Measurements from ENCODE around the gene ADIPOR2.

ADIPOR2 gene, protein sequence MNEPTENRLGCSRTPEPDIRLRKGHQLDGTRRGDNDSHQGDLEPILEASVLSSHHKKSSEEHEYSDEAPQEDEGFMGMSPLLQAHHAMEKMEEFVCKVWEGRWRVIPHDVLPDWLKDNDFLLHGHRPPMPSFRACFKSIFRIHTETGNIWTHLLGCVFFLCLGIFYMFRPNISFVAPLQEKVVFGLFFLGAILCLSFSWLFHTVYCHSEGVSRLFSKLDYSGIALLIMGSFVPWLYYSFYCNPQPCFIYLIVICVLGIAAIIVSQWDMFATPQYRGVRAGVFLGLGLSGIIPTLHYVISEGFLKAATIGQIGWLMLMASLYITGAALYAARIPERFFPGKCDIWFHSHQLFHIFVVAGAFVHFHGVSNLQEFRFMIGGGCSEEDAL

DNA sequence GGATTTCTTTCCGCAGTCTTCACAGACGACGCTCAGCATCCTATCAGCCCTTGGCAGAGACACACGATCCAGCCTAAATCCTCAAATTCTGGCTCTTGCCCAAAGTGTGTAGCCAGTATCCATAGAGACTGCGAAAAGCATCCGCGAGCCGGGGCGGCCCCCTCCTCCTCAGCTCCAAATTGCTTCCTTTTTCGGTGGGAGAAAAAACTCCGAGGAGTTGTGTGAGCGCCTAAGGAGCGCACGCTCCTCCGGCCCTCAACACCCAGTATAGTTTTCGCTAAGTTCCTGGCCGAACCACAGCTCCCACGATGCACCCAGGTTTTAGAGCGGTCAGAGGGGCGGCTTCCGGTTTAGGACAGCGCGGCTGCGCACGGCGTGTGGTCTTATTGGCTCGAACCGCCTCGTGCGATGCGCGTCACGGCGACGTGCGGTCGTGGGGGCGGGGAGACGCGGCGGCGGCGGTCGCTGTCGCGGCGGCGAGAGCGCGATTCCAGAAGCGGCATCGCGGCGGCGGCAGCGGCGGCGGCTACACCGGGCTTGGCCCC lies at the start of gene ADIPOR2:
Gene ADIPOR2 (plus strand): TSS at position 493 of the 545 bp plus-strand sequence. CDS start 63,274 bp downstream, outside the sequence.
- DNase-seq, result peak; percentile 98

DNA sequence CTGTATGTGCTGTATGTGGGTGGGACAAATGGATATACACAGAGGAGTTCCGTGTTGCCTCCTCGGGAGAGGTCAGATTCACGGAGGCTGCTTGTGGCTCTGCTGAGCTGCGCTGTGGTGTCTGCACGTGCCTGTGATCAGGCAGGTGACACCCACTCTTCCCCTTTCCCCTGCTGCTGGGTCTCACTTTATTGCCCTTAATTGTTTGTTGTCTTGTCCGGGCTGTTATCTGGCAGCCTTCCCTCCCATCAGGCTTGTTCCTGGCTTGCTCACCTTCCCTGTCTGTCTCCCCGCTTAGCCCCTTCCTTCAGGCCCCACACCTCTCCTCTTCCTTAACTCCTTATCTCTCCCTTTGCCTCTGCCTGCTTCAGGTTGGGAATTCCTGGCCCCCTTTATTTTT lies 48.4 kb upstream of the ADIPOR2 start:
- peak; percentile 19 for DNase-seq

DNA sequence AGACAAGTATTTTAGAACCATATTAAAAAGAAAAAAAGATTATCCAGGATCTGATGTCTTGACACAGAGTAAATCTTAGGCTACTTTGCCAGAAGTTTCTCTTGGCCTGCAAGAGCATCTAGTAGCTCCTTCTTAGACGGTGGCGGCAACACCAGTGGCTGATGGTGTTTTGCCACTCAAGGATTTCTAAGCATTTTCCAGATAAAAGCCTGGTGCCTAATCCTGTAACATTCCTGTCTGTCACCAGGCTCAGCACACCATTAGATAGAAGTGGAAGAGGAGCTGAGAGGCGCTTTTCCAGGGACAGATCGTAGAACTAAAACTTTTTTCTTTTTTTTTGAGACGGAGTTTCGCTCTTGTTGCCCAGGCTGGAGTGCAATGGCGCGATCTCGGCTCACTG lies 47.8 kb upstream of the ADIPOR2 start:
- no peak for DNase-seq

- peak; percentile 54 for DNase-seq
Observed at GRCh38 chr12:1643905-1644533, 46.9 kb upstream of the ADIPOR2 start.

DNA sequence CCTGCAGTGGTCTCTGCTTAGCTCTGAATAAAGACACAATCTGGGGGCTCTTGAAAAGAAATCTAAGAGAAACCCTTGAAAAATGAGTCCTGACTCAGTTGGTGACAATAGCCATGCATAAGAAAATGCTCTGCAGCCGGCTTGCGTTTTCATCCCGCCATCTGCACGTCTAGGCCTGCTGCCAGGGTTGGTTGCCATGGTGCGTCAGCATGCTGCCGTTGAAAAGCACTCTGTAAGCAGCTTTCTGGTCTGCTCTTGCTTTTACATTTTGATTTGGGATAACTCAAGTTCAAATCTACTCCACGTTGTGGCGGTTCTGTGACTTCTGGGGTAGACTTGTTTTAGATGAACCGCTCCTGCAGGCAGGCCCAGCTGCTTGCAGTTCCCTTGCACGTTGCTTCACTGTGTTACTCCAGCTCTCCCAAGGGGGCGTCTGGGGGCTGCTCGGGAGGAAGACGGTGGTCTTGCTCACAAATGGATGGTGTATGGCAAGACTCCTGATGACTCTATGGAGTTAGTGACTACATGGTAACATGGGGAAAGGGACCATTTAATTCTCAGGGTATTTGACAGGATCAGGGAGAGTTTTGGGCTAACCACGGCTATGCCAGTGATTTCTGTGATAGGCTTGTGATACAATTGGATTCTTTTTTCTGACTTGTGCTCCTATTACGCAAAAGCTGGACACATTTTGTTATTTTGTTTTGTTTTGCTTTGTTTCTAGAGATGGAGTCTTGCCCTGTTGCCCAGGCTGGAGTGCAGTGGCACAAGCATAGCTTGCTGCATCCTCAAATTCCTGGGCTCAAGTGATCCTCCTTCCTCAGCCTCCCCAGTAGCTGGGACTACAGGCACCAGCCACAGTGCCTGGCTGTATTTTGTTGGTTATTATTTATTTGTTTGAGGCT lies 46.1 kb upstream of the ADIPOR2 start:
- DNase-seq, result peak; percentile 92

DNA sequence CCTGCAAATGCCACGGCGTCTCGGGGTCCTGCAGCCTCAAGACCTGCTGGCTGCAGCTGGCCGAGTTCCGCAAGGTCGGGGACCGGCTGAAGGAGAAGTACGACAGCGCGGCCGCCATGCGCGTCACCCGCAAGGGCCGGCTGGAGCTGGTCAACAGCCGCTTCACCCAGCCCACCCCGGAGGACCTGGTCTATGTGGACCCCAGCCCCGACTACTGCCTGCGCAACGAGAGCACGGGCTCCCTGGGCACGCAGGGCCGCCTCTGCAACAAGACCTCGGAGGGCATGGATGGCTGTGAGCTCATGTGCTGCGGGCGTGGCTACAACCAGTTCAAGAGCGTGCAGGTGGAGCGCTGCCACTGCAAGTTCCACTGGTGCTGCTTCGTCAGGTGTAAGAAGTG lies 45.1 kb upstream of the ADIPOR2 start:
- DNase-seq, result no peak

GRCh38 chr12:1646569-1647284 lies 44.1 kb upstream of the ADIPOR2 start:
- DNase-seq, result no peak

DNA sequence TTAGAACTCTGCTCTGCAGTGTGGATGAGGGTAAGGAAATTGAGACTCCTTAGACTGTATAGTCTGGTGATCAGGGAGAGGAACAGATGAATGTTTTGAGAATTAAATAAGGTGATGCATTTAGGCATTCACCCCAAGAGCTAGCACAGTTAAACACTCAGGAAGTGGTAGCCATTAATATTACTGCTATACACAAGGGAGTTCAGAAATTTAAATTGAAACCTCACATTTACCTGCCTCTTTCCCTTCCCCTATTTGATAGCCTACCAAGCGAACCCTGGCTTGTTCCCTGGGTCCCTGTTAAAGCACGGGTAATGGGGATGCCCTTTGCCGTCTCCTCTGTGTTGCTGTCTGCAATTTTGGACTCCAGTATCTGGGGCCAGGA lies 43.6 kb upstream of the ADIPOR2 start:
- DNase-seq, result no peak

- no peak for DNase-seq
Observed at GRCh38 chr12:1650260-1650977, 40.5 kb upstream of the ADIPOR2 start.

DNA sequence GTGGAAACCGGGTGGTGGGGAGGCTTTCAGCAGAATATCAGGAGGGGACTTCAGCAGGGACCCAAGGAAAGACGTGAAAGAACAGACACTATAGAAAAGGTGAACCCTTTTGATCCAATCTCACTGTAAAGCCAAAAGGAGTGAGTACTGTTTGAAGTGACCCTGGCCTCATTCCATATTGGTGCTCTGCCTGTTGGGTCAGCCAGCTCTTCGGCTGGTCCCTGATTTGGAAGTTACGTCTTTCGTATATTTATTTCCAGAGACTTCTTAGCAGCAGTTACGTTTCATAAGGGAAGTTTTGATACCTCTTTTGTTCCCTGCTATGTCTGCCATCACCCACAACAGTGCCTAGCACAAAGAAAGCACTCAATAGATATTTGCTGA lies 39.9 kb upstream of the ADIPOR2 start:
- DNase-seq, result no peak

DNA sequence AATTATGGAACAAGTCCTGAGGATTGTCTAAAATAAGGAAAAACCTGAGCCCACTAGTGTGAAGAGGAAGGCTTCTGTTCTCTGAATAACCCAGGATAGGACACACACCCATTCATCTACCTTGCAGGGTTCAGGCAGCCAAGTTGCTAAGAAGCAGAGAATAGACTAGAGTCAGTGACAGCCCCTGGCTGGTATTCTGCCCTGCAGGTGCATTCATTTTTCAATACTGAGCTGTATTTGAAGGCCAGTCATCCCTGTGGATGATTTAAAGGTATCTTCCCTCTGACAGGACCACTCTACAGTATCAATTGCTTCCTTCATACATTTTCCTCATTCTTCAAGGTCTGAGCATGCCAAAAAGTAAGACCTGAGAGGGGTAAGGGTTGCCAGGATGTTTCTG lies 38.9 kb upstream of the ADIPOR2 start:
- DNase-seq, result no peak

- no peak for DNase-seq
Observed at GRCh38 chr12:1655225-1655788, 35.6 kb upstream of the ADIPOR2 start.

- DNase-seq, result no peak
Observed at GRCh38 chr12:1656902-1657301, 34.0 kb upstream of the ADIPOR2 start.

DNA sequence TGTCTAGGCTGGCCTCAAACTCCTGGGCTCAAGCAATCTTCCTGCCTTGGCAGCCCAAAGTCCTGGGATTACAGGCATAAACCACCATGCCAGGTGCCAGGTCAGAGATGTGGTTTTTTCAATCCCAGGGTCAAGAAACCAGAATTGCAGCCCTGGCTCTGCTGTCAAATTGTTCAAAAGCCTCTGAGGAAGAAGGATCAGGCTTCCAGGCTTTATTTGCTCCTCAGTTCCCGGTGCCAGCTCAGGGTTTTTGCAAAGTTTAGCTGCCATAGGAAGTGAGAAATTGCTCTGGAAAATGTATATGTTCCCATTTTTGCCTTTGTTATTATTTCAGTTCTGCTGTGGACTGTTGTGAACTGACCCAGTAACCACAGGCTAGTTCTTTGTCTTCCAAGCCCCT lies 33.2 kb upstream of the ADIPOR2 start:
- no peak for DNase-seq

DNA sequence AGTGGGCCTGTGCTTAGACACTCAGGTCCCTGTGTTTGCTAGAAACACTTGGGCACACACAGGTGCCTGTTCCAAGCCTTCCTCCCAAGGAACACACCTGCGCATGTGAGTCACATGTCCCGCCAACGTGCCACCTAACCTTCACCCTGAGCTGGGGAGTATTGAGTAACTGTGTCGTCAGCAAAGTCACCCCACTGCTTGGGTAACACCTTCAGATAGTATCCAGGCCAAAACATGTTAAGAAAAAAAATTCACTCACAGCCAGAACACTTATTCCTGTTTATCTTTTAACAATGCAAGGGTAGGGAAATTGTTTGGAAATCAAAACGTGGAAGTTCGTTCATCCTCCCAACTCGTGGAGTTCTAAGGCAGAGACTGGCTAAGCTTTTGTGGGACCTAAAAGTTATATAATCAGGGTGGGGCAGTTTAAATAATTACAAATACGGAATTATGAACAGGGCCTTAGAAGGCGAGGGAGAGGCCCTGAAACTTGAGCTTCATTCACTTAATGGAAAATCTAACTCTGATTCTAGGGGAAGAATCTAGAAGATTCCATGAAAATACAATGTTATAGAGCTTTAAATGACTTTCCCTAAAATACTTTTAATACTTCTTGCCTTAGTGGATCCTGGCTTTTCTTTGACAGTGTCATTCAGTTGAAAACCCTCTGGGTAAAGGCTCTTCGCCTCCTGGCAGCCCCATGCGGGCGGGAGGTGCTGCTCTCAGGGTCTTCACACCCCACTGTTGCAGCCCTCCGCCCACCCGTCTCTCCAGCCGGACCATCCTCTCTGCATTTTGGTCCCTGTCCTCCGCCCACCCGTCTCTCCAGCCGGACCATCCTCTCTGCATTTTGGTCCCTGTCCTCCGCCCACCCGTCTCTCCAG lies 30.3 kb upstream of the ADIPOR2 start:
- DNase-seq, result no peak

GRCh38 chr12:1661553-1662335 lies 29.1 kb upstream of the ADIPOR2 start:
- DNase-seq, result peak; percentile 90

DNA sequence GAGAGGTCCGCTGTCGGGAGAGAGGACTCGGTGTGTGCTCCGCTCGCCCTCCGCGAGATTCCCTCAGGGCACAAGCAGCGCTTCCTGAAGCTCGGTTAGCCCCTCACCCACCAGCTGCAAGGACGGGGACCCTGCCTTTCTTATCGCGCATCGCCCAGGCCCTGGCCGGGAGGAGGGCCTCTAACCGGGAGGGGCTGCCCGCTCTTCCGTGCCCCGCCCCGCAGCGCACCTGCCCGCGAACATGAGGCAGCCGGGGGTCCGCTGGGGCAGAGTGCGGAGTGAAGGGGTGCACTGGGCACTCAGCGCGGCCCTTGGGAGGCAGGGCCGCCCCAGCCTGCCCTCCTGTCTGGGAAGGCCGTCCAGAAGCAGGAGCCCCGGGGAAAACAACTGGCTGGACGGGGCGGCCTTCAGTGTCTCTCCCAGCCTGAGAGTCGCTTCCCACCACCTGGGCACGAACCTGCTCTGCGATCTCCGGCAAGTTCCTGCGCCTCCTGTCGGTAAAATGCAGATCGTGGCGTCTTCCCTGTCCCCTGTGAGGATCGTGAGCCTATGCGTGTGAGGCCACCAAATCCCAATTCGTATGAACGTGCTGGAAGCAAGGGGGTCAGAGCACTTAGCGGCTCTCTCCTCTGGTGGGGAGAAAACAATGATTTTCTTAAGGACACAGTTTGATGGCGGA lies 28.0 kb upstream of the ADIPOR2 start:
- DNase-seq, result no peak

DNA sequence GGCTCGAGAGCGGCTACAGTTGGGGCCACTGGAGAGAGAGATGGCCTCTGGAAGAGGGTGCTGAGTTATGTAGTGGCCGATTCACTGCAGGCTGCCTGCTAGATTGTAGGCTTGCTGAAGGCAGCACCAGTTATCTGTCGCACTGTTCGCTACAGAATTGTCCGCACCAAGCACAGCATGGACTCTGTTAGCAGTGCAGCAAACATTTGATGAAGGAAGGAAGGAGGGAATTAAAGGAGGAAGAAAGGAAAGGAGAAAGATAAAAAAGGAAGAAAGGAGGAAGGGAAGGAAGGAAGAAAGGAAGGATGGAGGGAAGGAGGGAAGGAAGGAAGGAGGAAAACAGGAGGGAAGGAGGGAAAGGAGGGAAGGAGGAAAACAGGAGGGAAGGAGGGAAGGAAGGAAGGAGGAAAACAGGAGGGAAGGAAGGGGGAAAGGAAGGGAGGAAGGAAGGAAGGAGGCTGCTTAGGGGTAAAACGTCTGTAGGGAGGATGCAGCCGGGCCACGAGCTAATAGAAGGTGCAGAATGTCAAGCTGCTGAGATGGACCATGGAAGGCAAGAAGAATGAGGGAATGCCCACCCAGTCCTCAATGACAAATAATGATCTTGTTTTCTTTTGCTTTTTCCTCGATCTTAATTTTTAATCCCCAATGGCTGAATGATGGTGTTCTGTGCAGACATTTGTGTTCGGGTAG lies 27.3 kb upstream of the ADIPOR2 start:
- DNase-seq, result no peak
